ENCODE measurements around the gene MTHFD2L. TPM values are rescaled to one million over a fixed set of nuclear protein-coding genes. Genes with fewer than 3 reads are reported as not detected.

The MTHFD2L gene
- total RNA-seq, 1 experiment from 2014 or later = 9.4 TPM

DNA sequence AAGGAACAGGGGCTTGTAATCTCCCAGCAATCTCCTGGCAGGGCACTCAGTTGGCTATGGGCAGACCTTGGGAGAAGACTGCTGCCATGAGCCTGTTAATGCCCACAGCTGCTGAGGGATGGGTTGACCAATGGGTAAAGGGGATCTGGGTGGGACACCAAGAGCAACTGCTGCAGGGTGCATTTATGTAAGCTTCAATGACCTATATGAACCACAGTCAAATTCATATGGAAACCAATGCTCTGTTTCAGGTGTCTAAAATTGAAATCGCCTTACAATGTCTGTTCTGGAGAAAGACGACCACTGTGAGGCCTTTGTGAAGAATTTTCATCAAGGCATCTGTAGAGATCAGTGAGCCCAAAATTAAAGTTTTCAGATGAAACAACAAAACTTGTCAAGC lies 156.4 kb downstream of the MTHFD2L start:
- Mint-ChIP-seq H3K4me3 (no peak overlapping the region), H3K36me3 (no peaks in the 10 kb centered on the region), H3K4me1 (peaks cover 4% of the 10 kb centered on the region), H3K9me3 (no peaks in the 10 kb centered on the region), H3K27ac (no peak overlapping the region), H3K27me3 (ENCODE audit: low read depth) (no peaks in the 10 kb centered on the region)
- POLR2A ChIA-PET = no interaction called here
- TF ChIP-seq, protein P1, sequence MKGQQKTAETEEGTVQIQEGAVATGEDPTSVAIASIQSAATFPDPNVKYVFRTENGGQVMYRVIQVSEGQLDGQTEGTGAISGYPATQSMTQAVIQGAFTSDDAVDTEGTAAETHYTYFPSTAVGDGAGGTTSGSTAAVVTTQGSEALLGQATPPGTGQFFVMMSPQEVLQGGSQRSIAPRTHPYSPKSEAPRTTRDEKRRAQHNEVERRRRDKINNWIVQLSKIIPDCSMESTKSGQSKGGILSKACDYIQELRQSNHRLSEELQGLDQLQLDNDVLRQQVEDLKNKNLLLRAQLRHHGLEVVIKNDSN (CRISPR knock-in tag; IDR thresholded peaks at IDR 0.05) = no peak
- TF ChIP-seq SMAD4 (CRISPR knock-in tag; IDR thresholded peaks at IDR 0.05) = no peak
- no peak for TF ChIP-seq CBFB (CRISPR knock-in tag; IDR thresholded peaks at IDR 0.05; ENCODE audit: low read depth)
- no peak for TF ChIP-seq FOXJ3 (CRISPR knock-in tag; IDR thresholded peaks at IDR 0.05; ENCODE audit: borderline replicate concordance)
- TF ChIP-seq MXD4 (CRISPR knock-in tag; IDR thresholded peaks at IDR 0.05; ENCODE audit: borderline replicate concordance) = no peak
- TF ChIP-seq, protein P2, sequence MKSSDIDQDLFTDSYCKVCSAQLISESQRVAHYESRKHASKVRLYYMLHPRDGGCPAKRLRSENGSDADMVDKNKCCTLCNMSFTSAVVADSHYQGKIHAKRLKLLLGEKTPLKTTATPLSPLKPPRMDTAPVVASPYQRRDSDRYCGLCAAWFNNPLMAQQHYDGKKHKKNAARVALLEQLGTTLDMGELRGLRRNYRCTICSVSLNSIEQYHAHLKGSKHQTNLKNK (CRISPR knock-in tag; IDR thresholded peaks at IDR 0.05) = no peak
- TF ChIP-seq ZNF263 (CRISPR knock-in tag; IDR thresholded peaks at IDR 0.05; ENCODE audit: low read depth) = no peak
- no peak for TF ChIP-seq NR3C1 (CRISPR knock-in tag; conservative IDR thresholded peaks at IDR 0.05; ENCODE audit: low read depth)
- TF ChIP-seq, protein P3, sequence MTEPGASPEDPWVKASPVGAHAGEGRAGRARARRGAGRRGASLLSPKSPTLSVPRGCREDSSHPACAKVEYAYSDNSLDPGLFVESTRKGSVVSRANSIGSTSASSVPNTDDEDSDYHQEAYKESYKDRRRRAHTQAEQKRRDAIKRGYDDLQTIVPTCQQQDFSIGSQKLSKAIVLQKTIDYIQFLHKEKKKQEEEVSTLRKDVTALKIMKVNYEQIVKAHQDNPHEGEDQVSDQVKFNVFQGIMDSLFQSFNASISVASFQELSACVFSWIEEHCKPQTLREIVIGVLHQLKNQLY (CRISPR knock-in tag; IDR thresholded peaks at IDR 0.05) = no peak
- TF ChIP-seq, protein P4, sequence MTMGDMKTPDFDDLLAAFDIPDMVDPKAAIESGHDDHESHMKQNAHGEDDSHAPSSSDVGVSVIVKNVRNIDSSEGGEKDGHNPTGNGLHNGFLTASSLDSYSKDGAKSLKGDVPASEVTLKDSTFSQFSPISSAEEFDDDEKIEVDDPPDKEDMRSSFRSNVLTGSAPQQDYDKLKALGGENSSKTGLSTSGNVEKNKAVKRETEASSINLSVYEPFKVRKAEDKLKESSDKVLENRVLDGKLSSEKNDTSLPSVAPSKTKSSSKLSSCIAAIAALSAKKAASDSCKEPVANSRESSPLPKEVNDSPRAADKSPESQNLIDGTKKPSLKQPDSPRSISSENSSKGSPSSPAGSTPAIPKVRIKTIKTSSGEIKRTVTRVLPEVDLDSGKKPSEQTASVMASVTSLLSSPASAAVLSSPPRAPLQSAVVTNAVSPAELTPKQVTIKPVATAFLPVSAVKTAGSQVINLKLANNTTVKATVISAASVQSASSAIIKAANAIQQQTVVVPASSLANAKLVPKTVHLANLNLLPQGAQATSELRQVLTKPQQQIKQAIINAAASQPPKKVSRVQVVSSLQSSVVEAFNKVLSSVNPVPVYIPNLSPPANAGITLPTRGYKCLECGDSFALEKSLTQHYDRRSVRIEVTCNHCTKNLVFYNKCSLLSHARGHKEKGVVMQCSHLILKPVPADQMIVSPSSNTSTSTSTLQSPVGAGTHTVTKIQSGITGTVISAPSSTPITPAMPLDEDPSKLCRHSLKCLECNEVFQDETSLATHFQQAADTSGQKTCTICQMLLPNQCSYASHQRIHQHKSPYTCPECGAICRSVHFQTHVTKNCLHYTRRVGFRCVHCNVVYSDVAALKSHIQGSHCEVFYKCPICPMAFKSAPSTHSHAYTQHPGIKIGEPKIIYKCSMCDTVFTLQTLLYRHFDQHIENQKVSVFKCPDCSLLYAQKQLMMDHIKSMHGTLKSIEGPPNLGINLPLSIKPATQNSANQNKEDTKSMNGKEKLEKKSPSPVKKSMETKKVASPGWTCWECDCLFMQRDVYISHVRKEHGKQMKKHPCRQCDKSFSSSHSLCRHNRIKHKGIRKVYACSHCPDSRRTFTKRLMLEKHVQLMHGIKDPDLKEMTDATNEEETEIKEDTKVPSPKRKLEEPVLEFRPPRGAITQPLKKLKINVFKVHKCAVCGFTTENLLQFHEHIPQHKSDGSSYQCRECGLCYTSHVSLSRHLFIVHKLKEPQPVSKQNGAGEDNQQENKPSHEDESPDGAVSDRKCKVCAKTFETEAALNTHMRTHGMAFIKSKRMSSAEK (CRISPR knock-in tag; IDR thresholded peaks at IDR 0.05; ENCODE audit: borderline replicate concordance) = no peak
- no peak for TF ChIP-seq KAT7 (CRISPR knock-in tag; IDR thresholded peaks at IDR 0.05; ENCODE audit: borderline replicate concordance)
- TF ChIP-seq, protein P5, sequence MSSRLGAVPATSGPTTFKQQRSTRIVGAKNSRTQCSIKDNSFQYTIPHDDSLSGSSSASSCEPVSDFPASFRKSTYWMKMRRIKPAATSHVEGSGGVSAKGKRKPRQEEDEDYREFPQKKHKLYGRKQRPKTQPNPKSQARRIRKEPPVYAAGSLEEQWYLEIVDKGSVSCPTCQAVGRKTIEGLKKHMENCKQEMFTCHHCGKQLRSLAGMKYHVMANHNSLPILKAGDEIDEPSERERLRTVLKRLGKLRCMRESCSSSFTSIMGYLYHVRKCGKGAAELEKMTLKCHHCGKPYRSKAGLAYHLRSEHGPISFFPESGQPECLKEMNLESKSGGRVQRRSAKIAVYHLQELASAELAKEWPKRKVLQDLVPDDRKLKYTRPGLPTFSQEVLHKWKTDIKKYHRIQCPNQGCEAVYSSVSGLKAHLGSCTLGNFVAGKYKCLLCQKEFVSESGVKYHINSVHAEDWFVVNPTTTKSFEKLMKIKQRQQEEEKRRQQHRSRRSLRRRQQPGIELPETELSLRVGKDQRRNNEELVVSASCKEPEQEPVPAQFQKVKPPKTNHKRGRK (CRISPR knock-in tag; IDR thresholded peaks at IDR 0.05; ENCODE audit: borderline replicate concordance) = no peak
- TF ChIP-seq, protein P6, sequence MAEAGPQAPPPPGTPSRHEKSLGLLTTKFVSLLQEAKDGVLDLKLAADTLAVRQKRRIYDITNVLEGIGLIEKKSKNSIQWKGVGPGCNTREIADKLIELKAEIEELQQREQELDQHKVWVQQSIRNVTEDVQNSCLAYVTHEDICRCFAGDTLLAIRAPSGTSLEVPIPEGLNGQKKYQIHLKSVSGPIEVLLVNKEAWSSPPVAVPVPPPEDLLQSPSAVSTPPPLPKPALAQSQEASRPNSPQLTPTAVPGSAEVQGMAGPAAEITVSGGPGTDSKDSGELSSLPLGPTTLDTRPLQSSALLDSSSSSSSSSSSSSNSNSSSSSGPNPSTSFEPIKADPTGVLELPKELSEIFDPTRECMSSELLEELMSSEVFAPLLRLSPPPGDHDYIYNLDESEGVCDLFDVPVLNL (CRISPR knock-in tag; IDR thresholded peaks at IDR 0.05; ENCODE audit: borderline replicate concordance, low read depth) = no peak
- no peak for TF ChIP-seq ZNF138 (CRISPR knock-in tag; conservative IDR thresholded peaks at IDR 0.05)
- DNase-seq (ENCODE audit: low spot score) (no peak), ATAC-seq (no peak)
- CTCF ChIA-PET = no interaction called here

DNA sequence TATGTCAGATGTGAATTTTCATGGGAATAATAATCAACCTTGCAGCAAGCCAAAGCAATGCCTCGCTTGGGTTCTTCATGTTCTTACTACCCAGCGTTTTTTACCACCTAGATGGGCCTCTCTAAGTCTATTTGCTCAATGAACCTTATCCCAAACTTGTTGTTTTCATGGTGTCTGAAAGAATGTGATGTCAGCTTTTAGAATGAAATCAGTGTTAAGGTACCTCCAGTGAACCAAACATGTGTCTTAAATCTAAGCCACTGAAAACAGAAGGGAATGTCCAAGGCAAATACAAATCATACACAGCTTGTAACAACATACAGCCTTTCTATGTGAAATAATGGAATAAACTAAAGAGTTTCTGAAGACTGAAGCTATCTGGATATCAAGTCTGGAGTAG lies 157.0 kb downstream of the MTHFD2L start:
- H3K27ac Mint-ChIP-seq = no peak overlapping the region
- ATAC-seq (no peak), DNase-seq (ENCODE audit: low spot score) (no peak)
- no peak overlapping the region for H3K4me3 Mint-ChIP-seq
- H3K36me3 Mint-ChIP-seq = no peaks in the 10 kb centered on the region
- POLR2A ChIA-PET = no interaction called here
- no peaks in the 10 kb centered on the region for H3K27me3 Mint-ChIP-seq (ENCODE audit: low read depth)
- H3K4me1 Mint-ChIP-seq = peaks cover 4% of the 10 kb centered on the region
- no peaks in the 10 kb centered on the region for H3K9me3 Mint-ChIP-seq
- CTCF ChIA-PET = no interaction called here
- TF ChIP-seq RELA (CRISPR knock-in tag; IDR thresholded peaks at IDR 0.05; ENCODE audit: borderline replicate concordance) = no peak
- no peak for TF ChIP-seq ZNF671 (CRISPR knock-in tag; IDR thresholded peaks at IDR 0.05)
- TF ChIP-seq, protein P7, sequence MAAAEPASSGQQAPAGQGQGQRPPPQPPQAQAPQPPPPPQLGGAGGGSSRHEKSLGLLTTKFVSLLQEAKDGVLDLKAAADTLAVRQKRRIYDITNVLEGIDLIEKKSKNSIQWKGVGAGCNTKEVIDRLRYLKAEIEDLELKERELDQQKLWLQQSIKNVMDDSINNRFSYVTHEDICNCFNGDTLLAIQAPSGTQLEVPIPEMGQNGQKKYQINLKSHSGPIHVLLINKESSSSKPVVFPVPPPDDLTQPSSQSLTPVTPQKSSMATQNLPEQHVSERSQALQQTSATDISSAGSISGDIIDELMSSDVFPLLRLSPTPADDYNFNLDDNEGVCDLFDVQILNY (CRISPR knock-in tag; IDR thresholded peaks at IDR 0.05) = no peak
- TF ChIP-seq NR1H2 (CRISPR knock-in tag; IDR thresholded peaks at IDR 0.05) = no peak
- TF ChIP-seq JUN (CRISPR knock-in tag; IDR thresholded peaks at IDR 0.05) = no peak
- TF ChIP-seq TEAD4 (CRISPR knock-in tag; IDR thresholded peaks at IDR 0.05) = no peak
- TF ChIP-seq ZNF232 (CRISPR knock-in tag; IDR thresholded peaks at IDR 0.05) = no peak
- TF ChIP-seq ELF4 (CRISPR knock-in tag; IDR thresholded peaks at IDR 0.05; ENCODE audit: low read depth) = no peak
- TF ChIP-seq ESRRA (CRISPR knock-in tag; IDR thresholded peaks at IDR 0.05; ENCODE audit: borderline replicate concordance) = no peak
